HG03342 (cell line): Measurements from ENCODE around the gene NPW.
"Not testable (repeated sequence)": the region's sequence is repeated elsewhere in the genome, so short reads cannot be mapped to it uniquely, and the experiment has no call there.

Source experiments
- ATAC-seq: cut with Tn5 transposase; IDR thresholded peaks from one replicate; pipeline ENCODE4 v1.9.1; 2021; ENCODE audit warnings: mild to moderate bottlenecking, moderate library complexity; ENCODE audit not compliant: unreplicated experiment

The NPW gene

DNA sequence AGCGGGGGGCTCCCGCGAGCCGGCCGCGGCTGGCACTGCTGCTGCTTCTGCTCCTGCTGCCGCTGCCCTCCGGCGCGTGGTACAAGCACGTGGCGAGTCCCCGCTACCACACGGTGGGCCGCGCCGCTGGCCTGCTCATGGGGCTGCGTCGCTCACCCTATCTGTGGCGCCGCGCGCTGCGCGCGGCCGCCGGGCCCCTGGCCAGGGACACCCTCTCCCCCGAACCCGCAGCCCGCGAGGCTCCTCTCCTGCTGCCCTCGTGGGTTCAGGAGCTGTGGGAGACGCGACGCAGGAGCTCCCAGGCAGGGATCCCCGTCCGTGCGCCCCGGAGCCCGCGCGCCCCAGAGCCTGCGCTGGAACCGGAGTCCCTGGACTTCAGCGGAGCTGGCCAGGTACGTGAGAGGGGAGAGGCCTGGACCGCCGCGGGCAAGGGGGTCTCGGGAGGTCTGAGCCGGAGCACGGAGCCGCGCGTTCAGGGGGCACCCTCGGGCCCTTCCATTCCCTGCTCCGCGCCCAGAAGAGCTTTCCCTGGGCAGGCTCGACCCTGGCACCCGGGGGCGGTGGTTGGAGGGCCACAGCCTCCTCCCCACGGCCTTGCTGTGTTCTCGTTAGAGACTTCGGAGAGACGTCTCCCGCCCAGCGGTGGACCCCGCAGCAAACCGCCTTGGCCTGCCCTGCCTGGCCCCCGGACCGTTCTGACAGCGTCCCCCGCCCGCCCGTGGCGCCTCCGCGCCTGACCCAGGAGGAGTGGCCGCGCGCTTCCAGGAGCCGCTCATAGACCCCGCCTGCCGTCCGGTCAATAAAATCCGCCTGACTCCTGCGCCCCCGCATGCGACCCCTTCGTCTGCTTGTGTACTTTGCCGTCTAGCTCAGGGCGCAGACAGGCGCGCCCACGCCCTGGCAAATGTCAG, 591 bp downstream of the NPW start:
- ATAC-seq, result no peak

DNA sequence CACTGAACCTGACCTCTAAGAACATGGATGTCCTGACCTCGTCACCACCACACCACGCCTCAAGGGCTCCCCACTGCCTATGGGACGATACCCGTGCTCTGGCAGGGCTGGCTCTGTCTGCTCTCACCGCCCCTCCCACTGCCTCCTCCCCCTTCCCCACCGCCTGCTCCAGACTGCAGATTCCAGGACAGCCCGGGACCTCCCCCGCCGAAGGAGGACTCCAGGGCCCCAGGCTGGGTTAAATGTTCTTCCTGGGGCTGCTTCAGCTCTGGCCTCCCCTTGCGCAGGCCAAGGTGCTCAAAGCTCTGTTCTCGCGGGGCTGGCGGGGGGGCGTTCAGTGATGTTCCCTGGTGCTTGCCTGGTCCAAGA, 3.1 kb downstream of the NPW start:
- peak; percentile 17 for ATAC-seq

DNA sequence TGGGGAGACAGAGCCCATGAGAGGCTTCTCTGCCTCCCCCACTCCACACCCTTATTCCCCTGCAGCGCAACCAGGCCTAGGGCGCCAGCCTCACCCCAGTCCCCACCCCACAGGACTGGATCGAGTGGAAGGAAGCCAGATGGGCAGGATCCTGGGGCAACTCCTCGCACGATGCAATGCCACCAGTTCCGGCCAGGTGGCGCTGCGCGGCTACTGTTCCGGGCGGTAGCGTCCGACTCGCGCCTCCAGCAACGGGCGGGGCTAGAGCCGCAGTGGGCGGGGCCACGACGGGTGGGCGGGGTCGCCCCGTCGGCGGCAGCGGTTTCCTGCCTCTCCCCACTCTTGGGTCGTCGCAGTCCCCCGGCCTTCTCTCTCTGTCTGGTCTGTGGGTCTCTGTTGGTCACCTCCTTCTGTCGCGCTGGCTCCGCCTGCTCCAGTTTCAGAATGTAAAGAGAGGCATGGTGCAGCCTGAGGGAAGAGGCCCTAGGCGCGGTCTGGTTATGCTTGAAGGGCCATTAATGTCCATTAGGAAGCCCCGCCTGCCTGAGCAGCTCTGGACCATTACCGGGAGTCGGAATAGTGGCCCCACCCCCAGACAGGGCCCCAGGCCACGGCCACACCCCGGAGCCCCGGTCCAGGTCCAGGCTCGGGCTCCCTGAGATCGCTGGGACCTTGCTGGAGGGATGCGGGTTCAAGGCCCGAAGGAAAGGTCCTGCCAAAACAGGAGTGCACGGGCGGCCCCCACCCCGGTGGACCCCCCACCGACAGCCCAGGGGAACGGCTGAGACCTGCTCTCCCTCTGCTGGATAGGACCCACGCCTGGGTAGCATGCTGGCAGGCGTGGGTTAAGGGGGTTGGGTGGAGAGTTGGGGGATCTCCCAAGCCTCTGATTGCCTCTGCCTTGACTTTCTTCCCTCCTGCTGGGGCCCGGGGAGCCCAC, 3.8 kb downstream of the NPW start:
- ATAC-seq, result peak; percentile 72

DNA sequence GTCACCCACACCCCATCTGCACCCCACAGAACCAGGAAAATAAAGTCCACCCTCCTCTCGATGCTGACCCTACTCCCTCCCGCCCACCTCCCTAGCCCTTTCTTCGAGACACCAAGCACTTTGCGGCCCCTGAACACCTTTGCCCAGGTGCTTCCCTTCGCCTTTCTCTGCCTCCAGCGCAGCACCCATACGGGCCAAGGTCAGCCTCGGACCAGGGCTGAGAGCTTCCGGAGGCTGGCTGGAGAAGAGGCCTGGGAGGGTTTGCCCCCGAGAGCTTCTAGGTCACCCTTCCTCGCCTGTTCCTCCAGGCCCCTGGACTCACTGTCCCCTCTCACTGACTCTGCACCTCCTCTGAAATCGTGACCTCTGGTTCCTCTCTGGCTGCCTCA, 4.4 kb downstream of the NPW start:
- ATAC-seq, result no peak

DNA sequence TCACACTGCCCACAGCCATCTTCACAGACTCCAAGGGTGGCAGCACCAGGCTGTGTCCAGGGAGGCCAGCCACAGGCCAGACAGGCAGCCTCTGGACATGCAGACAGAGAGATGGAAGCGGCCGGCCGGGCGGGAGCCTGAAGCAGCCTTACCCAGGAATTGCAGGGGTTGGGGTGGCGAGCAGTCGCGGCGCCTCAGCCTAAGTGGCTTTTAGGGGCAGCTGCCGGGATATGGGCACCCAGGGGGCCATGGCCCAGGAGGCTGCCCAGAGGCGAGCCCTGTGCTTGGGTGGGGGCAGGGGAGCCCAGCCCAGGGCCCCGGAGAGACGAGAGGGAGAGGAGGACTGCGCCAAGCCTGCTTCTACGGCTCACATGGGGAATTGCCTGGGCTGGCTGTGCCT, 5.7 kb downstream of the NPW start:
- ATAC-seq, result no peak

DNA sequence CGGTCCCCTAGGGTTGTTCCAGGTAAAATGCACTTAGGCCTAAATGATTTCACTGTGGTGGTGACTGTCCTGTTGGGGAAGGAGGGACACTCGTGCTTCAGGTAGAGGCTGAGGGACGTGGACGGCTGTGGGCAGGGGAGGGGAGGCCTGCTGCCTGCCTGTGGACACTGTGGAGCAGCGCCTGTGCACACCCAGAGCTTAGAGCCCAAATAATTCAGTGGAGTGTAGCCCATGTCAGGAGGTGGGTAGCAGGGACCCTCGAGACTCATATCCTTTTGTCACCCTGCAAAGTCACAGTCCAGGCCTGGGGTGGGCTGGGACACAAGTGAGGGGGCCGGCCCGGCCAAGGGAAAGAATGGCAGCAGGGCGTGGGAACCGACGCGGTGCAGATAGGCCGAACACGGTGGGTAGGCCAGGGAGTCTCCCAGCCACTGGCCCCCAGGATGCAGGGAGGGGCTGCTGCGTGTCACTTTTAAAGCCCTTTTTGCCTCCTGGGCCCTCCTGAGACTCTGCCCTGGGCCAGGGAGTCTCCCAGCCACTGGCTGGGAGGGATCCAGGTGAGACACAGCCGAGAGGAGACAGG, 6.4 kb downstream of the NPW start:
- no peak for ATAC-seq

DNA sequence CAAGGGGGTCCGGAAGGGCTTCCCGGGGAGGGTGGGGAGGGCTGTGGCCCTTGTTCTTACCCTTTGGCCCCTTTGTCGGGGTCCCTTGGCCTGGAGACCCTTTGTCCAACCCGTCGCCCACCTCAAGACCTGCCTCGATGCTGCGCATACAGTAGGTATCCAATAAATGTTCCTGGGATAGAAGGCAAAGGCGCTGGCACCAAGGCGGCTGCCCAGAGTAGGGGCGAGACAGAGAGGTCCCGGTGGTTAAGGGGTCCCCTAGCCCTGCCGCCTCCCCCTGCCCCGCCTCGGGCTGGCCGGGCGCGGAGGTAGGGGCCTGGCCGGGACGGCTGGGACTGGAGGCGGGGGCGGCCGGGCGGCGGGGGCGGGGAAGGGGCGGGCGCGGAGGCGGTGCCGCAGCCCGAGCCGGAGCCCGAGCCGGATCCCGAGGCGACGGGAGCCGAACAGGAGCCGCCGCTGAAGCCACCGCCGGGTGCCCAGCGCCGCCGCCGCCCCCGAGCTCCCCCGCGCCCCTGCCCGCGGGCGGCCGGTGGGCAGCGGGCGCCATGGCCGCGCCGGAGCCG, 7.0 kb downstream of the NPW start, which contains the start of gene NHERF2:
NHERF2 (plus strand) TSS at position 442 of the 563 bp plus-strand sequence; CDS start at position 546, 104 bp downstream.
- ATAC-seq, result no peak

DNA sequence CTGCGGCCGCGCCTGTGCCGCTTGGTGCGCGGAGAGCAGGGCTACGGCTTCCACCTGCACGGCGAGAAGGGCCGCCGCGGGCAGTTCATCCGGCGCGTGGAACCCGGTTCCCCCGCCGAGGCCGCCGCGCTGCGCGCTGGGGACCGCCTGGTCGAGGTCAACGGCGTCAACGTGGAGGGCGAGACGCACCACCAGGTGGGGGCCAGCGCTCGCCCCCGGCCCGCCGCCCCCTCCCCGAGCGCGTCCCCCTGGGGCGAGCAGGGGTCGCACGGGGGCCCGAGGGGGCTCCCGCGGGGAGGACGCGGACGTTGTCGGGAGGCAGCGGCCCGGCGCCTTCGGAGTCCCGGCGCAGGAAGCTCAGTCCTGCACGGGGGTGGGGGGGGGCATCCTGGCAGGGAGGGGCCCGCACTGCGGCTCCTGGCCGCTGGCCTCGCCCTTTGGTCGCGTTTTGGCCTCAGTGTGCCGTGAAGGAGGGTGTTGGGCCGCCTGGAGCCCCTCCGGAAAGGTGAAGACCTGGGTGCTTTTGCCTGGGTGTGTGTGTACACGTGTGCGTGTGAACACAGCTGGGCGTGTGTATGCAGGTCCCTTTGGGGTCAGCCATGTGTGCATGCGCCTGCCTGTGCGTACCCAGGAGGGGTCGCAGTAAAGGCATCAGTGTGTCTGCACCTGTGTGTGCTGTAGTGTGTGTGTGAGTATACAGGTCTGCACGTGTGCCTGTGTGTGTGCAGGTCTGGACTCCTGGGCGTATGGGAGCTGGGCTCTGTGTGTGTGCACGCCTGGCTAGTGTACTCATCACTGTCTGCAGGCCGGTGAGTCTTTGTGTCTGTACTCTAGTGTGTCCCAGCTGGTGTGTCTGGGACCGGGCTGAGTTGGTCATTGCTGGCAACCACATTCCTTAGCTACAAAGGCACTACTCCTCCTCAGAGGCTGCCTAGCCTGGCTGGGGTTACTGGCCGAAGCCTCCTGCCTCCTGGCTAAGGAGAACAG, 7.7 kb downstream of the NPW start:
- ATAC-seq, result no peak

DNA sequence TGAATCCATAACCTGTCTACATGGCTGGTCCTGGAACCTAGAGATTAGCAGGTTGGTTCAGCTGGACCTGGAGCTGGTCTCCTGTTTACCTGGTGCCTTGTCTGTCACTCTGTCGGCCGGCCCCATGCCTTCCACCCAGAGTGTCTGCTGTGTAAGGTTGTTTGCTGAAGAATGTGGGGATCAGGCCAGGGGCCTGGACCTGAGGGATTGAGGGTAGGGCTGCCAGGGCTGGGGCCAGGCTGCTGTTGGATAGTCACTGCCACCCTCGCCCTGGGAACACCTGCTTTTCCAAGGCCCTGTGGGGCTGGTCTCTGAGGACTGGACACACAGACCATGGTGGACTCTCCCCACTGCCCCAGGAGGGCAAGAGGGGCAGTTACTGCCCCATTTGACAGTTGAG, 8.6 kb downstream of the NPW start:
- no peak for ATAC-seq

DNA sequence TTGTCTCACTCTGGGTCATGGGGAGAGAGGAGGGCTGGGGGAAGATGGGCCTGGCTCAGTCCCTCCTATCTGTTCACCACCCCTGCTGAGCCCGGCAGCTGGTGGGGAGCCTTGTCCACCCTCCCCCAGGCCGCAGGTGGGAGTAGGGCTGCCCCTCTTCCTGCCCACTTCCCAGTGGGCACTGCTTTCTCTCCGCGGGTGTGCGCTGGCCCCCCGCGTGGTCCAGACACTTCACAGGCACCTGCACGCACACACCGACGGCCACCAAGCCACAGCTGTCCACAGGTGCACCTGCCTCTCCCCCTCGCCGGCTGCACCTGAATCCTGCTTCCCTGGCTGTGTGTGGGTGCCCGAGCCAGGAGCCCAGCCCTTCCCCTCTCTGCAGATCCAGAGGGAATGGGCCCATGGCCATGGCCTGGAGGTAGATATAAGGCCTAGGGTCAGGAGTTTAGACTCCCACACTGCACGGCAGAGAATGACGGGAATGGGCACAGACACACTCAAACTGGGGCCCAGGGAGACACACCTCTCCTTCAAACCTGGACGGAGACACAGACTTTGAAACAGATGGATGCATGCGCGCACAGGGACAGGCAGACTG, 9.1 kb downstream of the NPW start:
- no peak for ATAC-seq

DNA sequence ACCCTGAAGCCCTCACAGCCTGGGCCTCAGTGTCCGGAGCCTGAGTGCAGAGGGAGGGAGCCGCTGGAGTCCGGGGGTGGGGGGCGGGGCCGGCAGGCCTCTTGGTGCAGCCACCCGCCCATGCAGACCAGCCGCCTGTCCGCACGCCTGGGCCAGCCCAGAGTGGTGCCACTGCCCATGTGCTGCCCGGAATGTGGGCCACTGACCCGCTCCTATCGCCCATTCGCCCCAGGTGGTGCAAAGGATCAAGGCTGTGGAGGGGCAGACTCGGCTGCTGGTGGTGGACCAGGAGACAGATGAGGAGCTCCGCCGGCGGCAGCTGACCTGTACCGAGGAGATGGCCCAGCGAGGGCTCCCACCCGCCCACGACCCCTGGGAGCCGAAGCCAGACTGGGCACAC, 9.8 kb downstream of the NPW start:
- ATAC-seq, result no peak

DNA sequence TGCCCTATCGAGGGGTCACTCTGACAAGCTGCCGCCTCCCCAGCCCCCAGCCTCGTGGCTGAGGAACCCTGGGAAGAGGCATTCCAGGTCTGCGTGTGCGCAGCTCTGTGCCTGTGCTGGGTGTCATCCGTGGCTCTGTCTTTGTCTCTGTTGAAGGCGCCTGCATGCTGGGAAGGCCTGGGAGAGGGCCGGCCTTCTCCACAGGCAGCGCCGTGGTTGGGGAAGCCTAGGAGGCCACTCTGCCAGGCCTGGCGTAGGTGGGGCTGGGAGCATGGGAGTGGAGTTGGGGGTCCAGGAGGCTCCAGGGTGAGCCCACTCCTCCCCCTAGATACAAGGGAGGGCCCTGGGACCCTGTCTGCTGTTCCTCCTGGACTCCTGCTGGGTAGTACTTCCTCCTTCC, 10.5 kb downstream of the NPW start:
- no peak for ATAC-seq

DNA sequence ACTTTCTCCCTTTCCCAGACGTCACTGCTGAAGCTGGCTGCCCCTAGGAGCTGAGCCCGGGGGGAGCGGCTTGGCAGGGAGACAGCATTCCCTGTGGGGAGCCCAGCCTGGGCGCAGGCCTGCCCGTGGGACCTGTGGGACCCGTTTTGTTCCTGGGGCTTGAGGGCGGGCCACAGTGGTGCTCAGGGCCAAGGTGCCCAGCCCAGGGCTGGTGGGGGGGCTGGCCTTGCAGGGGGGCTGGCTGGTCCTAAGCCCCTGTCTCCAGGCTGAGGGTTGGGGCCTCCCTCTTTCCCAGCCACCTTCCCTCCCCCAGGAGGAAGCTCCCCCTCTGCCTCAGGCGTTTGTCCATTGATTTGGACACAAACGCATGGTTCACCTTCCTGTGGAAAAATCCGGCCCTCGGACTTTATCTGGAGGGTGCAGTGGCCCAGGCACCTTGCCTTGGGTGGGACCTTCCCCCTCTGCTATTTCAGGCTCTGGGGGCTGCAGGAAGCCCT, 11.5 kb downstream of the NPW start:
- ATAC-seq, result no peak

DNA sequence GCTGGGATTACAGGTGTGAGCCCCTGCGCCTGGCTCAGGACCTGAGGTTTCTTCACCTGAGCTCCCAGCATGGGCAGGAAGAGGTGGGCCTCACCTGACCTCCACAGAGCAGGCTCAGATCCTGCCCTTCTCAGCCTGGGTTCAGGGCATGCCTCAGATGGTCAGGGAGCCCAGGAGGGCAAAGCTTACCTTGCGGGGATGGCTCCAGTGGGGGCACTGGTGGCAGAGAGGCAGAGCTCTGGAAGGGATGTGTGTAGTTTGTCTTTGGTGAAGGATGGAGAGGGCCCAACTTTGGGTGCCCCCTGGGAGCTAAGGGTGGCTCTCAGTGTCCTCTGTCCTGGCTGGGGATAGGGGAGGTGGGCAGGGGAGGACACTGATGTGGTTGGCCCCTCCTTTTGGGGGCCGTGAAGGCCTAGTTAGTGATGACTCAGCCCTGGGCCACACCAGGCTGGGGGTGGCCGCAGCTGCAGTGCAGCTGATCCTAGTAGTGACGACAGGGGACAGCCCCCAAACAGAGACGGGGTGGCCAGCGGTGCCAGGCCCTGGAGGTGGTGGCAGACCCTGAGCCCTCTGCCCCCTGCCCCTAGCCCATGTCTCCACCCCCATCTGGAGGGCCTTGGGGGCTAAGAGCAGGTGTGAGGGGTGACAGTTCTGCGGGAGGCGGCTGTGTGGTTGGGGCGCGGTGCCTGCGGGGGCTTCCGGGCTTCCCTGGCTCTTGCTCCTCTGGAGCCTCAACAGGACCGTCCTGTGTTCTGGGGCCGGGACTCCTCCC, 12.9 kb downstream of the NPW start:
- ATAC-seq, result no peak

DNA sequence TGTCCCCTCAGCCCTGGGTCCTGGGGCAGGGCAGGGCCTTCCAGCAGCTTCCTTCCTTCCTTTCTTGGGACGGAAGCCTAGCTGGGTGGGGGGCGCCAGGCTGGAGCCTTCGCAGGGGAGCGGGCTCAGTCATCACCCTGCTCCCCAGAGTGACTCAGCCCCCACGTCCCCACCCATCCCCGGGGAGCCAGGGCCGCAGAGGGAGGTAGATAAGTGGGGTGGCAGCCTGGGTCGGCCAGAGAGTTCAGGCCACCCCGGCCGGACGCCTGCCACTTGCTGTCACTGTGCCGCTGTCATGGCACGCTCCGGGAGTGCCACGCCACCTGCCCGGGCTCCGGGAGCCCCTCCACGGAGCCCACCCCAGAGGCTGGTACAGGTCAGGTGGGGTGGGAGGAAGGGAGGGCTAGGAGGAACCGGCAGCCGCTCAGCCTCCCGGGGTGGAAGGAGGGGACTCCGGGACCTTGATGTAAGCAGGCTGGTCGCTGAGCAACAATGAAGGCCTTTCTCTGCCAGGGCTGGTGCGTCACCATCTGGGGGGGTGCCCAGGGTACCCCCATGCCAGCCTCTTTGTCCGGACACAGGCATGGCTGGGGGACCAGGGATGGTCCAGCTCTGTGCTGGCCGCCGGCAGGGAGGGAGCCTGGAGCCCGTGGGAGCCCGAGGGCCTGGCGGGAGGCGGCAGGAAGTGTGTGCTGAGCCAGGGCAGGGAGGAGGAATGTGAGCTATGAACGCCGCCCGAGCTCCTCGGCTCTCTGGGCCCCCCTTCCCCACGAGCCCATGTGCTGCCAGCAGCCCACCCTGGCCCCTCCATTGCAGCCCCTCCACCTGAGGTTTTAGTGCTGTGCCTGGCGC, 13.7 kb downstream of the NPW start:
- ATAC-seq, result no peak

DNA sequence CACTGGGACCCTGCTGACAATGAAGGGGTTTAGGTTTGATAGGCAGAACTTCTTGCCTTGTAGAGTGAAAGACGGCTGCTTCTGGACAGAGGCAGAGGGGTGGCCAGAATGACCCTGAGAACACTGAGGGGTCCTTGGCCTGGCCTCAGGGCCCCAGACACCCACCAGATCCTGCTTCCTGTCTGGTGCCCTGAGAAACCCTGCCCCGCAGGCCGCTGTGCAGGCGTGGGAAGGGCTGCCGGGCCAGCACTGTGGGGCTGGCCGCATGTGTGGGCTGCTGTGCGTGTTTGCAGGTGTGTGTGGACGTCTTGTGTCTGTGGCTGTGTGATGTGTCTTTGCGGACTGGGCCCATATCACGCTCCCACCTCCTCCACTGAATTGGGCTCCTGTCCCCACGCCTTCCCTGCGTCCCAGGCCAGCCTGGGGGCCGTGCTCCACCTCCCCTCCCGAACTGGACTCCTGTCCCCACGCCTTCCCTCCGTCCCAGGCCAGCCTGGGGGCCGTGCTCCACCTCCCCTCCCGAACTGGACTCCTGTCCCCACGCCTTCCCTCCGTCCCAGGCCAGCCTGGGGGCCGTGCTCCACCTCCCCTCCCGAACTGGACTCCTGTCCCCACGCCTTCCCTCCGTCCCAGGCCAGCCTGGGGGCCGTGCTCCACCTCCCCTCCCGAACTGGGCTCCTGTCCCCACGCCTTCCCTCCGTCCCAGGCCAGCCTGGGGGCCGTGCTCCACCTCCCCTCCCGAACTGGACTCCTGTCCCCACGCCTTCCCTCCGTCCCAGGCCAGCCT, 14.5 kb downstream of the NPW start:
- not testable (repeated sequence) for ATAC-seq
